IPS-18a (cell line): ENCODE data around the gene NRXN3.

Experiments
- H3K27ac ChIP-seq: one replicate; pipeline ENCODE4 v1.5.1; 2013; ENCODE audit warnings: low read length
- H3K27me3 ChIP-seq: one replicate; pipeline ENCODE4 v1.6.1; 2013; ENCODE audit warnings: mild to moderate bottlenecking, low read length; ENCODE audit not compliant: control insufficient read depth, insufficient read depth
- H3K36me3 ChIP-seq: one replicate; pipeline ENCODE4 v1.6.1; 2013; ENCODE audit warnings: low read depth, low read length; ENCODE audit not compliant: control insufficient read depth
- H3K4me1 ChIP-seq: one replicate; pipeline ENCODE4 v1.6.1; 2013; ENCODE audit warnings: low read depth, low read length; ENCODE audit not compliant: control insufficient read depth
- H3K4me3 ChIP-seq: one replicate; pipeline ENCODE4 v1.5.1; 2013; ENCODE audit warnings: low read length
- H3K9ac ChIP-seq: one replicate; pipeline ENCODE4 v1.6.1; 2013; ENCODE audit warnings: mild to moderate bottlenecking, low read length, moderate library complexity
- H3K9me3 ChIP-seq: one replicate; pipeline ENCODE4 v1.6.1; 2013; ENCODE audit warnings: low read depth, low read length; ENCODE audit not compliant: control insufficient read depth

The NRXN3 gene

GRCh38 chr14:78978896-78979295, 808.7 kb downstream of the NRXN3 start:
- no peak overlapping the region for H3K9ac ChIP-seq
- H3K27me3 ChIP-seq: no peaks in the 10 kb centered on the region
- no peaks in the 10 kb centered on the region for H3K36me3 ChIP-seq
- H3K4me3 ChIP-seq: no peak overlapping the region
- no peak overlapping the region for H3K27ac ChIP-seq
- no peaks in the 10 kb centered on the region for H3K9me3 ChIP-seq
- H3K4me1 ChIP-seq: peaks cover under 1% of the 10 kb centered on the region

GRCh38 chr14:78982551-78982950, 812.4 kb downstream of the NRXN3 start:
- no peak overlapping the region for H3K9ac ChIP-seq
- H3K9me3 ChIP-seq: no peaks in the 10 kb centered on the region
- peaks cover 32% of the 10 kb centered on the region for H3K27me3 ChIP-seq
- no peak overlapping the region for H3K4me3 ChIP-seq
- peaks cover 32% of the 10 kb centered on the region for H3K4me1 ChIP-seq
- no peaks in the 10 kb centered on the region for H3K36me3 ChIP-seq
- H3K27ac ChIP-seq: no peak overlapping the region

- no peak overlapping the region for H3K9ac ChIP-seq
- H3K36me3 ChIP-seq: no peaks in the 10 kb centered on the region
- H3K9me3 ChIP-seq: no peaks in the 10 kb centered on the region
- peaks cover 38% of the 10 kb centered on the region for H3K27me3 ChIP-seq
- H3K4me1 ChIP-seq: peaks cover 38% of the 10 kb centered on the region
- no peak overlapping the region for H3K4me3 ChIP-seq
- H3K27ac ChIP-seq: no peak overlapping the region
Observed at GRCh38 chr14:78983126-78983525, 813.0 kb downstream of the NRXN3 start.

- Histone ChIP-seq H3K4me3 (peak overlapping the region; percentile 36), H3K36me3 (no peaks in the 10 kb centered on the region), H3K9ac (no peak overlapping the region), H3K27me3 (peaks cover 53% of the 10 kb centered on the region), H3K9me3 (no peaks in the 10 kb centered on the region), H3K27ac (no peak overlapping the region), H3K4me1 (peaks cover 41% of the 10 kb centered on the region)
Observed at GRCh38 chr14:78985668-78986381, 815.7 kb downstream of the NRXN3 start.

- H3K36me3 ChIP-seq: no peaks in the 10 kb centered on the region
- H3K9me3 ChIP-seq: no peaks in the 10 kb centered on the region
- no peak overlapping the region for H3K4me3 ChIP-seq
- H3K27me3 ChIP-seq: peaks cover 53% of the 10 kb centered on the region
- H3K27ac ChIP-seq: no peak overlapping the region
- no peak overlapping the region for H3K9ac ChIP-seq
- peaks cover 41% of the 10 kb centered on the region for H3K4me1 ChIP-seq
Observed at GRCh38 chr14:78986989-78987388, 816.8 kb downstream of the NRXN3 start.

GRCh38 chr14:78989221-78989620, 819.0 kb downstream of the NRXN3 start:
- no peak overlapping the region for H3K9ac ChIP-seq

GRCh38 chr14:78992867-78993266, 822.7 kb downstream of the NRXN3 start:
- Histone ChIP-seq H3K27me3 (peaks cover 17% of the 10 kb centered on the region), H3K4me1 (peaks cover 6% of the 10 kb centered on the region), H3K9ac (no peak overlapping the region), H3K9me3 (no peaks in the 10 kb centered on the region), H3K27ac (no peak overlapping the region), H3K4me3 (no peak overlapping the region), H3K36me3 (no peaks in the 10 kb centered on the region)

More at GRCh38 chr14:78989221-78989620, 819.0 kb downstream of the NRXN3 start:
- H3K9me3 ChIP-seq: no peaks in the 10 kb centered on the region
- no peak overlapping the region for H3K27ac ChIP-seq
- no peak overlapping the region for H3K4me3 ChIP-seq
- peaks cover 38% of the 10 kb centered on the region for H3K4me1 ChIP-seq
- H3K27me3 ChIP-seq: peaks cover 51% of the 10 kb centered on the region
- no peaks in the 10 kb centered on the region for H3K36me3 ChIP-seq

GRCh38 chr14:78997811-78998210, 827.6 kb downstream of the NRXN3 start:
- no peak overlapping the region for H3K4me3 ChIP-seq
- H3K9me3 ChIP-seq: no peaks in the 10 kb centered on the region
- H3K9ac ChIP-seq: no peak overlapping the region
- H3K27ac ChIP-seq: no peak overlapping the region
- H3K4me1 ChIP-seq: no peaks in the 10 kb centered on the region
- no peaks in the 10 kb centered on the region for H3K27me3 ChIP-seq
- H3K36me3 ChIP-seq: no peaks in the 10 kb centered on the region

GRCh38 chr14:79009286-79009685, 839.1 kb downstream of the NRXN3 start:
- no peak overlapping the region for H3K27ac ChIP-seq
- no peaks in the 10 kb centered on the region for H3K36me3 ChIP-seq
- no peak overlapping the region for H3K9ac ChIP-seq
- H3K4me3 ChIP-seq: no peak overlapping the region
- H3K9me3 ChIP-seq: no peaks in the 10 kb centered on the region
- no peaks in the 10 kb centered on the region for H3K27me3 ChIP-seq
- H3K4me1 ChIP-seq: no peaks in the 10 kb centered on the region

- H3K9ac ChIP-seq: no peak overlapping the region
- H3K4me1 ChIP-seq: no peaks in the 10 kb centered on the region
- no peaks in the 10 kb centered on the region for H3K27me3 ChIP-seq
- no peaks in the 10 kb centered on the region for H3K36me3 ChIP-seq
- no peak overlapping the region for H3K4me3 ChIP-seq
- H3K27ac ChIP-seq: no peak overlapping the region
- no peaks in the 10 kb centered on the region for H3K9me3 ChIP-seq
Observed at GRCh38 chr14:79011091-79011919, 841.1 kb downstream of the NRXN3 start.

GRCh38 chr14:79011920-79012204, 841.7 kb downstream of the NRXN3 start:
- Histone ChIP-seq H3K27ac (no peak overlapping the region), H3K36me3 (no peaks in the 10 kb centered on the region), H3K27me3 (no peaks in the 10 kb centered on the region), H3K4me1 (no peaks in the 10 kb centered on the region), H3K4me3 (no peak overlapping the region), H3K9me3 (no peaks in the 10 kb centered on the region), H3K9ac (no peak overlapping the region)
